Astrocyte of the cerebellum (primary cell): ENCODE measurements around the gene DIMT1.
A peak's percentile ranks its signal among the peaks of the same experiment; 100 is the strongest.

Experiments used
- DNase-seq: peaks from one replicate; pipeline ENCODE4 v3.0.0-alpha.2; 2011; ENCODE audit warnings: low read depth
- H3K4me3 ChIP-seq: 2 replicates; pipeline ENCODE4 v1.5.1; 2011; ENCODE audit warnings: mild to moderate bottlenecking, low read depth, low read length, moderate library complexity
- in situ Hi-C: cut with HindIII; loops from 2 replicates; pipeline ENCODE4 v1.10.0; 2017; ENCODE audit warnings: low sequenced_read_pairs
- TF ChIP-seq, protein P1 (sequence below): IDR thresholded peaks from 2 replicates; pipeline ENCODE4 v1.5.1; 2012; ENCODE audit warnings: low read length, low read depth, moderate library complexity, mild to moderate bottlenecking; ENCODE audit errors: missing control alignments

The DIMT1 gene

DNA sequence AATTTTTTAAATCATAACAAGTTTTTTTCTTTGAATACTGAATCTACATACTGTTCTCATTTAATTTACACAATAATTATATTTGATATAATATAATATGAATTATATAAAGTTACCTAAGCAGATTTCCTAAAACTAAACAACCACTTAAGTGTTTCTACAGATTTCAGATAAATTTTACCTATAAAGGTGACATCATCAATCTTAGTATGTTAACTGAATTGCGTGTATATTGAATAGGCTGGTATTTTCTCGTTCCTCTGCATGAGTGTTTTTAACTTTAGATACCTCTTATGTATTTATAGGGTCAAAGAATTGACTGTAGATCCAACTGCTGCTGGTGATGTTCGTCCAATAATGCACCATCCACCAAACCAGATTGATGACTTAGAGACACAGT, 30.3 kb downstream of the DIMT1 start:
- TF ChIP-seq, protein P1, sequence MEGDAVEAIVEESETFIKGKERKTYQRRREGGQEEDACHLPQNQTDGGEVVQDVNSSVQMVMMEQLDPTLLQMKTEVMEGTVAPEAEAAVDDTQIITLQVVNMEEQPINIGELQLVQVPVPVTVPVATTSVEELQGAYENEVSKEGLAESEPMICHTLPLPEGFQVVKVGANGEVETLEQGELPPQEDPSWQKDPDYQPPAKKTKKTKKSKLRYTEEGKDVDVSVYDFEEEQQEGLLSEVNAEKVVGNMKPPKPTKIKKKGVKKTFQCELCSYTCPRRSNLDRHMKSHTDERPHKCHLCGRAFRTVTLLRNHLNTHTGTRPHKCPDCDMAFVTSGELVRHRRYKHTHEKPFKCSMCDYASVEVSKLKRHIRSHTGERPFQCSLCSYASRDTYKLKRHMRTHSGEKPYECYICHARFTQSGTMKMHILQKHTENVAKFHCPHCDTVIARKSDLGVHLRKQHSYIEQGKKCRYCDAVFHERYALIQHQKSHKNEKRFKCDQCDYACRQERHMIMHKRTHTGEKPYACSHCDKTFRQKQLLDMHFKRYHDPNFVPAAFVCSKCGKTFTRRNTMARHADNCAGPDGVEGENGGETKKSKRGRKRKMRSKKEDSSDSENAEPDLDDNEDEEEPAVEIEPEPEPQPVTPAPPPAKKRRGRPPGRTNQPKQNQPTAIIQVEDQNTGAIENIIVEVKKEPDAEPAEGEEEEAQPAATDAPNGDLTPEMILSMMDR, result no peak
- no peak overlapping the region for H3K4me3 ChIP-seq
- DNase-seq, result no peak
- in situ Hi-C loops, result no loop called here

DNA sequence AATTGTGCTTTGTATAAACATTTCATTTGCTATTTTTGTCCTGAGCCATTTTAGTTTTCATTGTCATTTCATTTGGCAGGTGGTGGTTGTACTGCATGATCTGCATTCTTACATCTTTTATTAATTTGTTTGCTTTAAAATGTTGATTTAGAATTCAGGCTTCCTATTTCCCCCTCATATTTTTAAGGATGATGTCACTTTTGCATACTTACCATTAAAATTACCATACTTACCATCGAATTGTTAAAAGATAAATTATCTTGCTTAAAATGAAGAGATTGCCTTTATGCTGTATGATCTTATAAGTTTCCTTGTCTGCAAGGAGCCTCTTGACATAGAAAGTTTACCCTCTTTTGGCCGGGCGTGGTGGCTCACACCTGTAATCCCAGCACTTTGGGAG, 31.1 kb downstream of the DIMT1 start:
- H3K4me3 ChIP-seq, result no peak overlapping the region
- TF ChIP-seq, protein P1, result no peak
- in situ Hi-C loops, result no loop called here
- DNase-seq, result no peak

DNA sequence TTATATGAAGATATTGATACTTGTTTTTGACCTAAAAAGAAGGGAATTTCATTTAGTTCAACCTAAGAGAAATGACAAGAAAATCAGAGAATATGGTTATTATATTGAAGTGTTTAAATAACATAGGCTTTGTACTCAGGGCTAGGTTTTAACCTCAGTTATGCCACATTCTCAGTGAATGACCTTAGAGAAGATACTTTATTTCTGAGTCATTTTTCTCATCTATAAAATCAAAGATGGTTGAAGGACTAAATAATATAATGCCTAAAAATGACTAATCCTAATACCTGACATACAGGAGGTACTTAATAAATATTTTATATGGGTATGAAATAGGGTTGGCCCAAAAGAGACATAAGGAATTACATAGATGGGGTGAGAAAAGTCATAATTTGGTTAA, 32.3 kb downstream of the DIMT1 start:
- in situ Hi-C loops, result no loop called here
- TF ChIP-seq, protein P1, result no peak

DNA sequence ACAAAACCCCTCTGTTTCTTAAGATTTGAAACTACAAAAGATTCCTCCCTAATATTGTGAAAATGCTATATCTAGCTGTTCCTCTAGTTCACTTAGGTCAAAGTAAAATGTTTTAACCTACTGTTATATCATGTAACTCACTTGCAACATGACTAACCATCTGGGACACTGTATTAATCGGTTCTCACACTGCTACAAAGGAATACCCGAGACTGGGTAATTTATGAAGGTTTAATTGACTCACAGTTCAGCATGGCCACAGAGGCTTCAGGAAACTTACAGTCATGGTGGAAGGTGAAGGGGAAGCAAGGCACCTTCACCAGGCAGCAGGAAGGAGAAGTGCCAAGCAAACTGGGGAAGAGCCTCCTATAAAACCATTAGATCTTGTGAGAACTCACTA, 34.7 kb downstream of the DIMT1 start:
- TF ChIP-seq, protein P1, result no peak
- no peak overlapping the region for H3K4me3 ChIP-seq
- in situ Hi-C loops, result no loop called here
- DNase-seq, result no peak

More for the DNA sequence above, 32.3 kb downstream of the DIMT1 start:
- H3K4me3 ChIP-seq, result no peak overlapping the region
- DNase-seq, result no peak

DNA sequence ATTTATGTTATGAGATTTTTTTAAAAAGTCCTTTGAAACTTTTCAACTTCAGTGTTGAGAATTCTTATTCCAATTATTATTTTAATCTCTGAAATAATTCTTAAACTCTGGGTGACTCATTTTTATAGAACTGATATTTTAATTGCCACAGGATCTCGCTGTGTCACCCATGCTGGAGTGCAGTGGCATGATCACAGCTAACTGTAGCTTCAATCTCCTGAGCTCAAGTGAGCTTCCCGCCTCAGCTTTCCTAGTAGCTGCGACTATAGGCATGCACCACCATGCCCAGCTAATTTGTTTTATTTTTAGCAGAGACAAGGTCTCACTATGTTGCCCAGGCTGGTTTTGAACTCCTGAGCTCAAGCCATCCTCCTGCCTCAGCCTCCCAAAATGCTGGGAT, 41.0 kb downstream of the DIMT1 start:
- in situ Hi-C loops, result no loop called here
- H3K4me3 ChIP-seq, result no peak overlapping the region
- TF ChIP-seq, protein P1, result no peak
- no peak for DNase-seq

DNA sequence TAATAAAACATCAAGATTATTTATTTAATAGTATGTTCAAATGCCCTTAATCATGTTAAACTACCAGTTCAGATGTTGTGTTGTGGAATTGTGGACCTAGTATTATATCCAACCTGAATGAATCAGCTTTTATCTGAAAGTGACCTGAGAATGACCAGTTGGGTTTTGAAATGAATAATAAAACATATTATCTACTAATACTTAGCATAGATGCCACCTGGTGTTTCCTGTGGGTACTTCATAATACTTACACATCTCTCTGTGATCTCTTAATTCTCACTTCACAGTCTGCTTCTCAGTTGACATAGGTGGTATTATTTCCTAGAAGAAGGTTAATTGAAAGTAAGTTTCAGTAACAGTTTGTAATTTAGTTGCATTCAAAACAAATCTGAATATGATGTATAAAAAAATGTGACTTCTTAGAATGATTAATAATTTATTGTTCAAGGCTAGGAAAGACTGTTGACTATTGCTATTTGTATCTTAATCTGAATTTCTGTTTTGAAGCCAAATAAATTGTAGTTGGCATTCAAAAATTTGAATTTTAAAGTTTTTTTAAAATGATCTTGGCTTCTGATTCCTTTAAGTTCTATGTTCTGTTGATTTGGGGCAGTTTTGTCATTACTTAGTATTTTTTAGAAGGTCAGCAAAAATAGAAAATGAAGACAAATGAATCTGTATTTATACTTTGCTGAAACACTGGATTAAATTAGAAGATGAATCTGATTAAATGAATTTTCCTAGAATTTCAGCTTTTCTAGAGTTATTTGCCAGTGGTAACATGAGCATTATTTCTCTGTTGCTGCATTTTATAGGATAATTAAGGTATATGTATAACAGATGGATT, 49.5 kb downstream of the DIMT1 start:
- TF ChIP-seq, protein P1, result peak; percentile 37
- in situ Hi-C loops, result loop anchor here (5.0 kb wide), 1 partner anchor 87 kb away; no protein-coding TSS in a partner anchor
- peak; percentile 53 for DNase-seq

More for the DNA sequence above, 49.5 kb downstream of the DIMT1 start:
- no peak overlapping the region for H3K4me3 ChIP-seq
